HL-60 (cell line): ENCODE results near the gene TRIM44.

ENCODE experiments used
- CTCF ChIP-seq: IDR thresholded peaks from one replicate; pipeline ENCODE4 v1.5.1; 2011; ENCODE audit warnings: low read length, control low read depth, inconsistent platforms; ENCODE audit not compliant: insufficient read depth
- GABPA ChIP-seq: IDR thresholded peaks from 2 replicates; pipeline ENCODE4 v1.6.1; 2012; ENCODE audit warnings: low read depth
- POLR2AphosphoS5 ChIP-seq: IDR thresholded peaks from 2 replicates; pipeline ENCODE4 v1.6.1; 2012; ENCODE audit warnings: low read depth

GRCh38 chr11:35836205-35836604 lies 173.6 kb downstream of the TRIM44 start:
- TF ChIP-seq POLR2AphosphoS5 (no peak), CTCF (no peak), GABPA (no peak)
